ENCODE results near the gene RNF145.
"Not testable (repeated sequence)": the region's sequence is repeated elsewhere in the genome, so short reads cannot be mapped to it uniquely, and the experiment has no call there.

The RNF145 gene, protein sequence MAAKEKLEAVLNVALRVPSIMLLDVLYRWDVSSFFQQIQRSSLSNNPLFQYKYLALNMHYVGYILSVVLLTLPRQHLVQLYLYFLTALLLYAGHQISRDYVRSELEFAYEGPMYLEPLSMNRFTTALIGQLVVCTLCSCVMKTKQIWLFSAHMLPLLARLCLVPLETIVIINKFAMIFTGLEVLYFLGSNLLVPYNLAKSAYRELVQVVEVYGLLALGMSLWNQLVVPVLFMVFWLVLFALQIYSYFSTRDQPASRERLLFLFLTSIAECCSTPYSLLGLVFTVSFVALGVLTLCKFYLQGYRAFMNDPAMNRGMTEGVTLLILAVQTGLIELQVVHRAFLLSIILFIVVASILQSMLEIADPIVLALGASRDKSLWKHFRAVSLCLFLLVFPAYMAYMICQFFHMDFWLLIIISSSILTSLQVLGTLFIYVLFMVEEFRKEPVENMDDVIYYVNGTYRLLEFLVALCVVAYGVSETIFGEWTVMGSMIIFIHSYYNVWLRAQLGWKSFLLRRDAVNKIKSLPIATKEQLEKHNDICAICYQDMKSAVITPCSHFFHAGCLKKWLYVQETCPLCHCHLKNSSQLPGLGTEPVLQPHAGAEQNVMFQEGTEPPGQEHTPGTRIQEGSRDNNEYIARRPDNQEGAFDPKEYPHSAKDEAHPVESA

GRCh38 chr5:159209438-159210209 is at the start of gene RNF145:
RNF145 (minus strand) TSS chr5:159209553; CDS start chr5:159203617, 5,936 bp downstream.
- peak; percentile 84 for DNase-seq (ENCODE audit: low spot score)

- DNase-seq (ENCODE audit: low spot score), result no peak
Measured at GRCh38 chr5:159258361-159258760, 49.0 kb upstream of the RNF145 start.

DNA sequence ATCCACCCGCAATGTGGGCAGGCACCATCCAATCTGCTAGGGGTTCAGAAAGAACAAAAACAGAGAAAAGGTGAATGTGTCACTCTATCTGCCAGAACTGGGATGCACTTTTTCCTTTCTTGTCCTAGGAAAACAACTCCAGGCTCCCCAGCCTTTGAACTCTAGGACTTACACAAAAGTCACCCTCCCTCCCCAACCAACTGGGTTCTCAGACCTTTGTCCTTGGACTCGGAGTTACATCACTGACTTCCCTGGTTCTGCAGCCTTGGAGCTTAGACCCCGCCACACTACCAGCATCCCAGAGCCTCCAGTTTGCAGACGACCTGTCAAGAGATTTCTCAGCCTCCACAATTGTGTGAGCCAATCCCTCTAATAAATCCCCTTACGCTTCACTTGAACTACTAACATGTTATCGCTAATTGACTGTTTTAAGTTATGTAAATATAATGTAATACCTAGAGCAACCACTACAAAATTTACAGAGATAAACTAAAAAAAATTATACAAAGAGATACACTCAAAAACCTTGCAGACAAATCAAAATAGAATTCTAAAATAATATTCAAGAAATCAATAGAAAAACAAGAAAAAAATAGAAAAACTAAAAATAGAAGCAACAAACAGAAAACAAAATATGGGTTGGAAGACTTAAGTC is 48.4 kb upstream of the RNF145 start:
- no peak for DNase-seq (ENCODE audit: low spot score)

GRCh38 chr5:159257007-159257406 is 47.7 kb upstream of the RNF145 start:
- DNase-seq (ENCODE audit: low spot score), result no peak

- no peak for DNase-seq (ENCODE audit: low spot score)
Measured at GRCh38 chr5:159252195-159252594, 42.8 kb upstream of the RNF145 start.

DNA sequence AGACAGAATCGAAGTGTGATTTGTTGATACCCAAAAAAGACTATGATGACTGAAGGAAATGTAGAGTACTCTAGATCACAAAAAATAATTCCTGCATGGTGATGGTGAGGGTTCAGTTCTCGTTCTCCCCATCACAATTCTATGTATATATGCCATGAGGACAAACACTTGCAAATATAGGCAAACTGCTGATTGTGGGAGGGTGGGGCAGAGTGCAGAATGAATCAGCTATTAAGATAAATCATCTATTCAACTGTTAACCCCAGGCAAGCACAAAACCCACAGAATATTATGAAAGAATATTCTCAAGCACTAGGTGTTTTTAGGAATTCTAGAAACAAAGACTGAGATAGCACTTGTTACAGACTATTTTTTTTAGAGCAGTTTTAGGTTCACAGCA is 39.8 kb upstream of the RNF145 start:
- no peak for DNase-seq (ENCODE audit: low spot score)

DNA sequence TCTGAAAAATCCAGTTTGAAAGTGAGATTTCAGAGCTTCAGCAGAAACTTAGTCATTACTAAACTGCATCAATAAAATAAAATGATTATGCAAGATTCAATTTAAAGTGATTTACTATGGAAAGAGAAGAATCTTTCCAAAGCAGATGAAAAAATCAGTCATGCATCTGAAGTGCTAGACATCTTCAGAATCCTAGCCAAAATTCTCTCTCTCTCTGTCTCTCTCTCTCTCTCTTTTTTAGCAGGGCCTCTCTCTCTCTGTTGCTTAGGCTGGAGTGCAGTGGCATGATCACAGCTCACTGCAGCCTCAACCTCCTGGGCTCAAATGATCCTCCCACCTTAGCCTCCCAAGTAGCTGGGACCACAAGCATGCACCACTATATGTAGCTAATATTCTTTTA is 35.5 kb upstream of the RNF145 start:
- DNase-seq (ENCODE audit: low spot score), result no peak

DNA sequence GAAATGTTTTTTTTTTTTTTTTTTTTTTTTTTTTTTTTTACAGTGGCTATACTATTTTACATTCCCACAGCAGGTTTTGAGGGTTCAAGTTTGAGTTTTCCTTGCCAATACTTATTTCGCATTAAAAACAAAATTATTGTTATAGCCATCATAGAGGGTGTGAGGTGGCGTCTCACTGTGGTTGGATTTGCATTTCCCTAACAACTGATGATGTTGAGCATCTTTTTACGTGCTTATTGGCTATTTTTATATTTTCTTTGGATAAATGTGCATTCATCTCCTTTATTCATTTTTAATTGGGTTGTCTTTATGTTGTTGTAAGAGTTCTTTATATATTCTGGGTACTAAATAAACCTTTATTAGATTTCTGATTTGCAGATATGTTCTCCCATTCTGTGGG is 34.8 kb upstream of the RNF145 start:
- DNase-seq (ENCODE audit: low spot score), result no peak

GRCh38 chr5:159243385-159243784 is 34.0 kb upstream of the RNF145 start:
- DNase-seq (ENCODE audit: low spot score), result no peak

DNA sequence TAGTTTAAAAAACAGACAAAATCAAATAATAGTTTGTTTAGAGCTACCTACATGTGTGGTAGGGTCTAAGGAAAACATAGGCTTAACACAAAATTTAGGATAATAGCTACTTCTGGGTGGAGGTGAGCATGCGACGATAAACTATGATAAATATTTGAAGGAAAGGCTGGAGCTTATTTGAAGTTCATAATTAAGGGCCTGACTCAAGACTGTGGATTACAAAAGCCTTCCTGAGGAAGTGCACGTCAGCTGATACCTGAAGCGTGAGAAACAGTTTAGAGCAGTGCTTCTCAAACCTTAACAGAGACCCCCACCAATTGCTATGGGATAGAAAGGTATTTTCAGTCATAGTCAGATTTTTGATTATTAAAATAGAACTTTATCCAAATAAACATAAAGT is 33.3 kb upstream of the RNF145 start:
- DNase-seq (ENCODE audit: low spot score), result no peak

DNA sequence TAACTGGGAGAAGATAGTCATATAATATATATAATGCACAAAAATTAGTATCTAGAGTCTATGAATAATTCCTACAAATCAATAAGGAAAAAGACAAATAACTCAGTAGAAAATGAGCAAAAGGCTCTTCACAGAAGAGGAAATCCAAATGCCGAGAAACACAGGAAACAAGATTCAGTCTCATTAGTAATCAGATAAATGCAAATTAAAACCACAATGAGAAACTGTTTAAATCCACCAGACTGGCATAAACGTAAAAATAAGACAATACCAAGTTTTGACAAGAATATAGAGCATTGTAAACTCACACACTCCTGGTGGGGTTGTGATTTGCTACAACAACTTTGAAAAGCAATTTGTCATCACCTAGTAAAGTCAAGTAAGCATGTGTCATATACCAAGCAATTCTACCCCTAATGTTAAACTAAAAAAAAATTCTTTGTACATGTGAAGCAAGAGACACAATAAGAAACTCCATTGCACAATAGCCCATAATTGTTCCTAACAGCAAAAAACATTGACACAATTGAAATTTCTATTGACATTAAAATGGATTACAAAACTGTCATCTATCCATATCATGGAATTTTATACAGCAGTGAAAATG is 32.7 kb upstream of the RNF145 start:
- no peak for DNase-seq (ENCODE audit: low spot score)

DNA sequence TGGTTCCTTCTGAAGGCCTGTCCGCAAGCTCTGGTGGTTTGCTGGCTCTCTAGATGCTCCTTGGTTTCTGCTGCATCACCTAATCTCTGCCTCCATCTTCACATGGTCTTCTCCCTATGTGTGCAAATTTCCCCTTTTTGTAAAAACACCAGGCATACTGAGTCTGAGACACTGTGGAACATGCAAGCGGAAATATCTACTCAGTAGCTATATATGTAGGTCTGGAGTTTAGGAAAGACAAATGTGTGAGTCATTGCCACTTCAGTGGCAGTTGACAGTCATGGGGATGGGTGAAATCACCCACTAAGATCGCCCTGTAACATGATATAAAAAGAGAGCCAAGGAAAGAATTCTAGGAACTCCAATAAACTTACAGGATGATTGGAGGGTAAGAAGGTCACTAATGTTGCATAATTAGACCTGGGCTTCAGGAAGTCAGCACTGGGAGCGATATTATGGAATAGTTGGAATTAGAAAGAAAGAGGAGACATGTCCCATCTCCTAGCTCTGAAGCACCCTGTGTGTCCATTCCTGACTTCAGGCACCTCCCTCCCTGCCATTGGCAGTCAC is 31.0 kb upstream of the RNF145 start:
- DNase-seq (ENCODE audit: low spot score), result no peak

DNA sequence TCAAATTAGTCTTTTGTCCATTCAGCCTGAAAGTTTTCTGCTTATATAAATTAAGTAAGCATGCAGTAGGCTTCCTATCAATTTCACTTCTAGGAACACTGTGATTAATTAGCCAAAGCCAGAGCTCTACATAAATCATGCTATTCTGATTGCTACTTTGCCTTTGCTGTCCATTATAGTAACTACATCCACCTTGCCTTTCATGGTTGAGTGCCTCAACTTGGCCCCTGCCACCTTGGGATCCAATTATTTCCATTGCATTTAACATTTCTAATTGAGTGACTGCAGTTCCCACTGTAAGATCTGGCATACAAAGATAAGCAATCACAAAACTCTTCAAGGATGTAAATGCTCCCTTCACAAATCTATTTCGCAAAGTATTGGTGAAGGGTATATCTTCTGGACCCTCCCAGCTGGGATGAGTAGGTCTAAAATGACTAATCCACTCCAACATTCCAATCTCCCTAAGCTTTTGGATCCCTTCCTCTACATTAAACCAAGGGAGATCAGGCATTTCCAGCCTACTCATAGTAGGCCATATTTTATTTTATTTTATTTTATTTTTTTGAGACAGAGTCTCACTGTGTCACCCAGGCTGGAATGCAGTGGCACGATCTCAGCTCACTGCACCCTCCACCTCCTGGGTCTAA is 26.6 kb upstream of the RNF145 start:
- not testable (repeated sequence) for DNase-seq (ENCODE audit: low spot score)

DNA sequence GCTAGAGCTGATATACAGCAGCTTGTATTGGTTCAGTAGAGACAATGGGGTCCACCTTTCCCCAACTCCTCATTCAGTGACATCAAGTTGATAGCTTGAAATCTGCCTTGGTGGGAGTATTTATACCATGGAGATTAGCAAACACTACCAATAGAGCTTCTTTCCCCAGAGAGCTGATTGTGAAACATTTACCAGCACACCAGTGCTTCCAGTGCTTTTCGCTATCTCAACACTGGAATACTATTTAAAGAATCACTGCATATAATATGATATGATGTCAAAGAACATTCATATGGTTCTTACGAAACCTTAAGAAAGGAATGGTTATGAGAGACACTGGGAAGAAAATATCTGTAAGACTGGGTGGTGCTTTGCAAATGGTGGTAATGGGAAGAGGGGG is 21.8 kb upstream of the RNF145 start:
- DNase-seq (ENCODE audit: low spot score), result no peak

DNA sequence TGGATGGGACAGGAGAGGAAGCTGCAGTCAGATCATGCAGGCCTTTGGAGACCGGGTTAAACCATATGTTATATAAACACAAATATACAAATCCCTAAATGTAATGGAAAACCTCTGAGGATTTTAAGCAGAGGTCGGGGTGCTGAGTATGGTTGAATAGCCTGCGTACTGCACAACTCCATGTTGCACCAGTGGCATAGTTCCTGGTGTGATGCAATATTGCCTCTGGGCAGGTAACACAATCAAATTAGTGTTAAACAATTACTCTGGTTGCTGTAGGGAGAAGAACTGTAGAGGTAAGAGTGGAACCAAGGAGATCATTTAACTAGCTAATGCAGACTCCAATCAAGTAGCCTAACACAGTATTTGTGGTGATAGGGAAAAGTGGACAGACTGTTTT is 21.3 kb upstream of the RNF145 start:
- DNase-seq (ENCODE audit: low spot score), result no peak

DNA sequence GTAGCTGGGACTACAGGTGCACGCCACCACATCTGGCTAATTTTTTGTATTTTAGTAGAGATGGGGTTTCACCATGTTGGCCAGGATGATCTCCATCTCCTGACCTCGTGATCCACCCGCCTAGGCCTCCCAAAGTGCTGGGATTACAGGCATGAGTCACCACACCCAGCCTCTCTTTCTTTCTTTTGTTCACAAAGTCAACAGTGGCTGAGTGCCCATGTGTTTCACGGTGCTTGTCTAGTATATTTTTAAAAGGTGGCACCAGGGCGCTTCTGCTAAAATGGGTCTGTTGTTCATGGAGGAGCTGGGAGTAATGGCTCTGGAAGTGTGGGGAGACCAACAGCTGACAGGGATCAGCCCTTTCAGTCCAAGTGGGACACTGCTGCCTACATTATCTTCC is 18.7 kb upstream of the RNF145 start:
- DNase-seq (ENCODE audit: low spot score), result not testable (repeated sequence)

DNA sequence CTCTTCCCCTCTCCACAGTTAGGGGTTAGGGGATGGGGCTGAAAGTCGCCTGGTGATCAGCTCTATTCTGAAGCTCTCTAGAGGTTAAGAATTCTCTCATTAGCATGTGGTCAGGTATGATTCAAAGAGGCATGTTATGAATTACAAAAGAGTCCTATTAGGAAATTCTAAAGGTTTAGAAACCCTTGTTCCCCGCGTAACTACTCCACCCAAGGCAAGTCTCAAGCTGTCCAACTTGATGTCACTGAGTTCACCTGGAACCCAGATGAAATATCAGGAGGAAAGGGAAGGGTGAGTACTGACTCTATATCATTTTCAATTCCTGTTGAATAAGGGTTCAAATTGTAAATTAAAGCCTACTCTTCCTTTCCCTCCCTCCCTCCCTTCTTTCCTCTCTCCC is 18.1 kb upstream of the RNF145 start:
- DNase-seq (ENCODE audit: low spot score), result no peak

DNA sequence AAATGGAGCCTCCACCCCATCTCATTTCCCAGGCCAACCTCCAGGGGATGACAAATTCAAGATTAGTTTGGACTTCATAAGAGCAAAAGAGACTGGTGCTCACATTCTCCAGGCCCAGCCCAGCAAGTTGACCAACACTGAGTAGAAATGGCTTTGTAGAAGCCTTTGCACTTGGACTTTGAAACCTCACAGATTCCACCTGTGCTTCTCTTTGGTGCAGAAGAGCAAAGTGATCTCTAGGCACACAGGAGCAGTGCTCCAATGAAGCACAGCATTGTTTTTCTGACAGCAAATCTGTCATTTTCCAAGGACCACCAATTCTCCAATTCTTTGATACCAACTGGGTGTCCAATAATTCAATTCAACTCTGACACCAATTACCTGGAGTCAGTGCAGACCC is 17.1 kb upstream of the RNF145 start:
- DNase-seq (ENCODE audit: low spot score), result no peak

- DNase-seq (ENCODE audit: low spot score), result no peak
Measured at GRCh38 chr5:159224471-159224870, 15.1 kb upstream of the RNF145 start.

DNA sequence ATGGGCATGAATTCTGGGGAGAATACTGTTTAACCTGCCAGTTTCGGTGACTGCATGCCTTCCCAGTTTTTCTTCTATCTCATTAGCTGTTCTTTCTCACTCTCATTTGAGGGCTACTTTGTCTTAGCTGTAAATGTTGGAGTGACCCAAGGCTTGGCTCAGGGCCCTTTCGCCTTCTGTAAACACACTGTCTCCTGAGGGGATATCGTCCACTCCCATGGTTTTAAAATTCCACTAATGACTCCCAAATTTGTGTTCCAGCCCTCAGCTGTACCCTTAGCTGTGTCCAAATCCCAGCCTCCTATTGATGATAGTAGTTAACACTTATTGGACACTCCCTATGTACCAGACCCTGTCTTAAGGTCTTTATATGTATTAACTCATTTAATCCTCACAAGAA is 14.1 kb upstream of the RNF145 start:
- no peak for DNase-seq (ENCODE audit: low spot score)

DNA sequence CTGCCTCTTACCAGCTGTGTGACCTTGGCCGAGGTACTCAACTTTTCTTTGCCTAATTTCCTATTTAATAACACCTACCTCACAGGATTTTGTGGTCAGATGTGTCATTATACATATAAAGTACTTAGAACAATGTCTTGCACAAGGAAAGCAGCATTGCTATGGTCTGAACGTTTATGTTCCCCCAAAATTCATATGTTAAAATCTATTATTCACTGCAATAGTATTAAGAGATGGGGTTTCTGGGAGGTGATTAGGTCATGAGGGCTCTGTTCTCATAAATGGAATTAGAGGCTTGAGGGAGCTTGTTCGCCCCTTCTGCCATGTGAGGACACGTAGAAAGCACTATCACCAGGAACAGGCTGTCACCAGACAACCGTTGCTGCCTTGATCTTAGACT is 10.9 kb upstream of the RNF145 start:
- DNase-seq (ENCODE audit: low spot score), result no peak

Measured in Ammon's horn (tissue), 1 donor.